Daoy (cell line): ENCODE results near the gene PRKD2. TPM values are rescaled to one million over a fixed set of nuclear protein-coding genes. Genes with fewer than 3 reads are reported as not detected.

Source experiments
- DNase-seq: peaks from one replicate; pipeline ENCODE4 v3.0.0-alpha.2; 2015; ENCODE audit warnings: low read depth
- total RNA-seq: library from RNA; depleted of rRNA; stranded (reverse); fragments of >200 nt; shearing (Covaris generic); gene quantifications from 2 replicates; pipeline ENCODE4 v1.2.3, GENCODE V29; 2014

Gene PRKD2
- total RNA-seq, 1 experiment from 2014 or later, result 15.3 TPM

DNA sequence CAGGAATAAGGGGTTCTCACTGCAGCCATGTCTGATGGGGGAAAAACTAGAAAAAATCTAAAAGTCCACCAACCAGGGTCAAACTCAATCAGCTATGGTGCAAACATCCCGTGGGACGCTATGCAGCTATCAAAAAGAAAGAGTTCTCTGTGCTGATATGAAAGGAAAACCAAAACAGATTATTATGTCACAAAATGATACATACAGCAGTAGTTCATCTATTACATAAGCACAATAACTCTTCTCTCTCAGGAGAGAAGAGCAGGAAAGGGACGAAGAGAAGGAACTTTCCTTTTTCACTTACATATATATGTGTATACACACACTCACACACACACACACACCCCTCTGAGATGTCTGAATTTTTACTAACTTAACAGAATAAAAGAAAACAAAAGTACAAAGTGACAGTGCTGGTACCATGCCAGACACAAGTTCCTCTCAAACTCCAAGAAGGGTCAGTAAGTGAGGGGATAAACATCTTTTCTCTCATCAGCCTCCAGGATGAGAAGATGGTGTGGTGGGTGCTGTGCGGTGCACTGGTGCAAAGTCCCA lies 26.1 kb upstream of the PRKD2 start:
- no peak for DNase-seq

DNA sequence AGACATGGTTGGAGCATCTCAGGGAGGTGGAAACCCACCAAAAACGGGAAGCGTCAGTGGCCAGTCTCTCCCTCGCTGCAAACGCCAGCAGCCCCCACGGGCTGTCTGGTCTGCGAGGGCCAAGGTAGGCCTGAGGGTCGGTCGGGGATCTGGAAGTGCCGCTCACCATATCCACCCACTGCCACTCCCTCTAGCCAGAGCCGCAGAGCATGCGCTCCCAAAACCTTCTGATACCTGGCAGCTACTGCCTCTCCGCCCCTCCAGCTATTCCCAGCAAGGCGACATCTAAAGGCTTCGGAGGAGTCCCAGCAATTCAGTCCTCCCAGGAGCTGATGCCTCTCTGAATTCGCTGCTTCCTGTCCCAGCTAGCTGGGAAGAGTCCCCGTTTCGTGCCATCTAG lies 24.5 kb upstream of the PRKD2 start:
- no peak for DNase-seq

GRCh38 chr19:46739290-46739771 lies 22.4 kb upstream of the PRKD2 start:
- DNase-seq, result no peak

DNA sequence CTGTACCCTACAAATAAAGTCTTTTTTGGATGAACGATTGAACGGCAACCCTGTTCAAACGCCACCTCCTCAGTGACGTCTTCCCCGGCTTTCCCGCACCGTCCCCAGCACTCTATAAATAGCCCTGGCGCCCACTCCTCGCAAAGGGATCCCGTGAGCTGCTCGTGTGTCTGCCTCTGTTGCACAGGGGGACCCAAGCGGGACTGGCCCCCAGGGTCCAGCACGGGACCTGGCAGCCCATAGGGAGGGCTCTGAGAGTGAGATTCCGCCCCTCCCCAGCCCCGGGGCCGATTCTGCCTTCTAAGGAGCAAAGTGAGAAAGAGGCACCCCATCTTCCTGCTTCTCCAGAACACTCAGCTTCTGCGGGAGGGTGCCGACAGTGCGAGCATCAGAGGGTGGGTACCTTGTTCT lies 20.9 kb upstream of the PRKD2 start:
- no peak for DNase-seq

DNA sequence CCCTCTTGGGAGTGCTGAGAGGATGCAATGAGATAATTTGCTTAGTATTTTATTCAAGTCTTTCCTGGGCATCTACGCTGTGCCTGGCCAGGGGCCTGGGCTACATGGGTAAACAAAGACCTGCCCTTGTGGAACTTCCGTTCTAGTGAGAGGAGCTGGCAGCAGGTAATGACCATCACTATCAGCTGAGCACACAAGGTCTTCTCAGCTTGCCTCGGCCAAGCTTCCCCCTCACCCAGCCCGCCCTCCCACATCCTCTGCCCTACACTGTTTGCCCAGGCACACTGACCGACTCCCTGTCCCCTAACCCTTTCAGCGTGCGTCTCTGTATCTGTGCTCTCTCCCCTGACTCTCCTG lies 20.4 kb upstream of the PRKD2 start:
- DNase-seq, result no peak

- no peak for DNase-seq
Measured at GRCh38 chr19:46736531-46737297, 19.8 kb upstream of the PRKD2 start.

GRCh38 chr19:46733690-46734292 lies 16.9 kb upstream of the PRKD2 start:
- no peak for DNase-seq

DNA sequence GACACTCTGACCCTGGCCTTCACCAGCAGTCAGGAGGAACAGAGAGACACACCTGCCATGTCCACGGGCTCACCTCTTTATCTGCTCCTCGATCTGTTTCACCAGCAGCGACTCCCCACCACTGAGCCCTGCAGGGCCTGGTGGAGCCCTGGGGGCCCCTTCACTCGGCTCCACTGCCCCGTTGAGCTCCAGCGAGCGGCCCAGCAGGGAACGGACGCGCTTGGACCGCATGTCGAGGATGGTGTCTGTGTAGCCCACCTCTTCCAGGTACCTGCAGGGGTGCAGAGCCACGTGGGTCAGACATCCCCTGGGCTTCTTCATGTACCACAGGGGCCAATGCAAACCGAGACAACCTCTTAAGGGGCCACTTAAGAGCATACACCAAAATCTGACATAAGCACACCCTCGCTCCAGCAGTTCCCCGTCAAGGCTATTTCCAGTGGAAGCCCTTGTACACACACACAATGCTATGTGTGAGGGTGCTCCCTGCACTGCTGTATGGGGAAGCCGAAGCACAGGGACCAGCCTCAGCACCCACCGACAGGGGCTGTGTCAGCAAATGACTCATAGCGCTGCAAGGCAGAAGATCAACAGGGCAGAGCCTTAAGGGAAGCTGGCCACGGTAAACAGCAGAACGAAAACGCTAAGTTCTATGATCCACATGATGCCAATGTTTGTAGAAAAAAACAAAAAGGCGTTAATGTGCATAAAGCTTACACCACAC lies 16.2 kb upstream of the PRKD2 start:
- peak; percentile 66 for DNase-seq

DNA sequence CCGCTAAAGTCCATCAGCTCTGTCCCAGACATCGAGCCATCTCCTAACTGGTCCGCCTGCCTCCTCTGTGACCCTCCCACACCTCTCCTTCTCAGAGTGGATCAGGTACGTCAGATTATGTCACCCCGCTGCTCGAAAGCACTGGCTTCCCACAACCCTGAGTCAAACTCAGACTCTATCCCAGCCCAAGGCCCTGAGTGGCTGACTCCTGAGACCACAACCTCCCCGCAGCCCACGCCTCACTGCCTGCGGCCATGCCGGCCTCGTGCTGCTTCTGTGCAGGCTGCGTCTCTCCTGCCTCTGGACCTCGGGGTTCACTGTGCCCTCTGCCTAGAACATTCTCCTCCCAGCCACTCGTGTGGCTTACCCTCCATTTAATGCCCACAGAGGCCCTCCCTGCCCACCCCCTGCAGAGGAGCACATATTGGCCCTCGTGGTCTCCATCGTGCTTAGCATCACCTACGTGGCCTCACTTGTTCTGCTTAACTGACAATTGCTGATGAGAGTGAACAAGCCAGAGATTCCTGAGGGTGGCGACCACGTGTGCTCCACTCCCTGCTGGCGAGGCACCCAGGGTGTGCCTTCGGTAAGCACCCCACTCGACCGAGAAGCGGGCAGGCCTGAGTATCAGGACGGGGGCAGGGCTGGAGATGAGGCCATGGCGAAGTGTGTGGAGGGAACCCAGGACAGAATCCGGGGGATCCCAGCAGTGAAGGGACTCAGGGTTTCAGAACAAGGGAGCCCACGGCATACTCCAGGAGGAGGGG lies 15.4 kb upstream of the PRKD2 start:
- peak; percentile 83 for DNase-seq

DNA sequence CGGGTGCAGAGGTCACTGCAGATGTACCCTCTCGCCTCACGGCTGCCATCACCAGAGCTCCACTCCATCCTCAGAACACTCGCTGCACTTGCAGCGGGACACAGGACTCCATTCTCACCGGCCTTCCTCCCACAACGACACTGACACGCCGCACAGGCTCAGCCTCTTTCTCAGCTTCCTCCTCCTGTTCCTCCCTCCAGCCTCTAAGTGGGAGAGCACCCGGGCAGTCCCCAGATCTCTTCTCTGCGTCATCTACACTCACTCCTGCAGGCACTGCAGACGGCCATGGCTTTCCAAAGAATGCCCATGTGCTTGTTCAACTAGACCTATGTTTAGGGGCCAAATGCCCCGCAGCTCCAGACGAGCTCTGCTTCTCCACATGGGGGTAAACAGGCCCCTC lies 14.7 kb upstream of the PRKD2 start:
- DNase-seq, result peak; percentile 74

GRCh38 chr19:46731007-46731501 lies 14.1 kb upstream of the PRKD2 start:
- peak; percentile 96 for DNase-seq

- no peak for DNase-seq
Measured at GRCh38 chr19:46730595-46730994, 13.7 kb upstream of the PRKD2 start.

GRCh38 chr19:46730187-46730586 lies 13.3 kb upstream of the PRKD2 start:
- DNase-seq, result no peak

GRCh38 chr19:46729696-46730095 lies 12.8 kb upstream of the PRKD2 start:
- no peak for DNase-seq

- DNase-seq, result peak; percentile 74
Measured at GRCh38 chr19:46728693-46729339, 11.9 kb upstream of the PRKD2 start.

- DNase-seq, result no peak
Measured at GRCh38 chr19:46728208-46728607, 11.3 kb upstream of the PRKD2 start.

GRCh38 chr19:46727757-46728156 lies 10.8 kb upstream of the PRKD2 start:
- DNase-seq, result no peak

DNA sequence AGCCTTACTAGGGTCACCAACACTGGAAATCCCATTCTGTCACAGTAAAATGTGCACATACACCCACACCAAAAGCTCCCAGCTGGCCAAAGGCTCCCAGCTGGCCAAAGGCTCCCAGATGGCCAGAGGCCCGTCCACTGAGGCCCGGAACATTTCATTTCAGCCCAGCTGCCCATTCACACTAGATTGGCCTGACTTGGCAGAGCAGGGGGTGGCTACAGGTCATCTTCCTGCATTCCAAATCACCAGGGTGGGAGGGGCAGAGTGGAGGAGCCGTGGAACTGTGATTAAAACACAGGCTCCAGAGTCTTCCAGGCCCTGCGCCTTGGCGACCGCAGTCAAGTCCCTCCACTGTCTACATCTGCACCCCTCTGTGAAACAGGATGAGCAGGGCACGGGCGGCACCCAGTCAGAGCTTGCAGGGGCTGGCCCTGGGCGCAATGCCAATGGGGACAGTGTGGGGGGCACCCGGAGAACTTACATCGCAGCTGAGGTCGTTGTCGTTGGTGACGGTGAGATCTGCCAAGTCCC lies 10.1 kb upstream of the PRKD2 start:
- no peak for DNase-seq

- no peak for DNase-seq
Measured at GRCh38 chr19:46726551-46726950, 9.6 kb upstream of the PRKD2 start.

DNA sequence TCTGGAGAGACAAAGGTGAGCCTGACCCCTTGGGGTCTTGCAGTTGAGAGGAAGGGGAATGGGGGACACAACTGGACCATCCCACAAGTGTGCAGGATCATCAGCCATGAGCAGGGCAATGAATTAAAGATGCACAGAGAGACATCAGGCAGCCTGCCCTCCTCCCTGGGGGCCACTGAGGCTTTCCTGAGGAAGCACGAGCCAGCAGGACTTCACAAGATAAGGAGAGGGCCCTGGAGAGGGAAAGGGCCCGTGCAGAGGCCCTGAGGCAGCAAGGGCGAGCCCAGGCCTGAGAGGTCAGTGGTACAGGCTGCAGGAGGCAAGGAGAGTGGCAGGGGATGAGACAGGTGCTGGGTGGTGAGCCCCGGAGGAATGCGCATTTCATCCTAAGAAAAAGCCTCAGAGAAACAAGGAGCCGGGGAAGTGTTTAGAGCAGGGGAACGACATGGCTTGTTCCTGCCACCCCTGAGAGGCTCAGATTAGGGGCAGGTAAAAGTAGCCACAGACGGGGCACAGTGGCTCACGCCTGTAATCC lies 9.0 kb upstream of the PRKD2 start:
- DNase-seq, result no peak
